Measurements from ENCODE around the gene SBK3. TPM values are rescaled to one million over a fixed set of nuclear protein-coding genes. Genes with fewer than 3 reads are reported as not detected.
"Not testable (repeated sequence)": the region's sequence is repeated elsewhere in the genome, so short reads cannot be mapped to it uniquely, and the experiment has no call there.

SBK3 gene
- total and polyA plus RNA-seq, 7 donors: 0.79 to 30.8 (median 7.9) TPM

DNA sequence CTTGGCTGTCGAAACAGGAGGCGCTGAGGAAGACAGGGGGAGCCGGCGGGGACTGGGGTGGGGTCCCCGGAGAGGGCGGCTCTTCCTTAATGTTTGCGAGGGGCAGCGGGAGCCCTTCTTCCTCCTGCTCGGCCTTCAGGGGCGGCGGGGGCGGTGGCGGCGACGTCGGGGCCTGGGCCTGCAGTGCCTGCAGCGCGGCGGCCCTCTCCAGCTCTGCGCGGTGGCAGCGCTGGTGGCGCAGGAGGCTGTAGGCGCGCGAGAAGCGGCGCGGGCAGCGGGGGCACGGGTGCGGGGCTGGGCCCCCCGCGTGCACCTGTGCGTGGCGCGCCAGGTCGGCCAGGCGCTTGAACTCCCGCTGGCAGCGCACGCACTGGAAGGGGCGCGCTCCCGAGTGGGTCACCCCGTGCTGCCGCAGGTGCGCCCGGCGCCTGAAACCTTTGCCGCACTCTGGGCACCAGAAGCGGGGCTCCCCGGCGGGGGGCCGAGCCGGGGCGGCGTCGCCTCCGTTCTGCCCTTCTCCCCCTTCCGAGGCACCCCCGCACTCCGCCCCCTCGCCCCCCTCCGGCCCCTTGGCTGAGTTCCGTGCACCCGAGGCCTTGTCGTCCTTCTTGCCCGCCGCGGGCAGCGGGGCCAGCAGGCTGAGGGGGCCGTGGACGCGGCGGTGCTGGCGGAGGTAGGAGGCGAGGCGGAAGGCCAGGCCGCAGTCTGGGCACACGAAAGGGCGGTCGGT, 32.9 kb upstream of the SBK3 start:
- intact Hi-C loops (cut with DNase I): no loop called here

DNA sequence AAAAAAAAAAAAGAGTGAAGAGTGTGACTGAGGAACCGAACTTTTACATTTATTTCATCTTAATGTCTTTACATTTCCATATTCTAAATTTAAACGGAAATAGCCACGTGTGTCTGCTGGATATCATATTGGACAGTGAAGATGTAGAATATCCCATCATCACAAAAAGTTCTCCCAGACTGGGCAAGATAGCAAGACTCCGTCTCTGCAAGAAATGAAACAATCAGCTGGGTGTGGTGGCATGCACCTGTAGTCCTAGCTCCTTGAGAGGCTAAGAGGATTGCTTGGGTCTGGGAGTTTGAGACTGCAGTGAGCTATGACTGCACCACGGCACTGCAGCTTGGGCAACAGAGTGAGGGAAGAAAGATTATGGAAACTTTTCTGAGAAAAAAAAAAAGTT, 31.4 kb upstream of the SBK3 start:
- Histone ChIP-seq H3K4me1 (peaks cover 2% of the 10 kb centered on the region), H3K27ac (no peak overlapping the region), H3K36me3 (ENCODE audit: insufficient read depth in 1 of 2, low read depth in 1 of 2) (peaks cover 5 to 31% of the 10 kb centered on the region in 2 donors), H3K4me3 (no peak overlapping the region), H3K9me3 (no peaks in the 10 kb centered on the region), H3K27me3 (ENCODE audit: insufficient read depth in 3 of 3, low read length in 2 of 3) (no peaks in the 10 kb centered on the region)
- WGBS, 3 donors: 86 to 94% (median 89%) methylated on average over 5 of the region's 5 CpGs
- DNase-seq (no peak), ATAC-seq (no peak)
- TF ChIP-seq, protein P1, sequence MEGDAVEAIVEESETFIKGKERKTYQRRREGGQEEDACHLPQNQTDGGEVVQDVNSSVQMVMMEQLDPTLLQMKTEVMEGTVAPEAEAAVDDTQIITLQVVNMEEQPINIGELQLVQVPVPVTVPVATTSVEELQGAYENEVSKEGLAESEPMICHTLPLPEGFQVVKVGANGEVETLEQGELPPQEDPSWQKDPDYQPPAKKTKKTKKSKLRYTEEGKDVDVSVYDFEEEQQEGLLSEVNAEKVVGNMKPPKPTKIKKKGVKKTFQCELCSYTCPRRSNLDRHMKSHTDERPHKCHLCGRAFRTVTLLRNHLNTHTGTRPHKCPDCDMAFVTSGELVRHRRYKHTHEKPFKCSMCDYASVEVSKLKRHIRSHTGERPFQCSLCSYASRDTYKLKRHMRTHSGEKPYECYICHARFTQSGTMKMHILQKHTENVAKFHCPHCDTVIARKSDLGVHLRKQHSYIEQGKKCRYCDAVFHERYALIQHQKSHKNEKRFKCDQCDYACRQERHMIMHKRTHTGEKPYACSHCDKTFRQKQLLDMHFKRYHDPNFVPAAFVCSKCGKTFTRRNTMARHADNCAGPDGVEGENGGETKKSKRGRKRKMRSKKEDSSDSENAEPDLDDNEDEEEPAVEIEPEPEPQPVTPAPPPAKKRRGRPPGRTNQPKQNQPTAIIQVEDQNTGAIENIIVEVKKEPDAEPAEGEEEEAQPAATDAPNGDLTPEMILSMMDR (IDR thresholded peaks at IDR 0.05): no peak
- intact Hi-C loops (cut with DNase I): no loop called here

More for the DNA sequence above, 32.9 kb upstream of the SBK3 start:
- H3K27me3 ChIP-seq (ENCODE audit: insufficient read depth in 3 of 3, low read length in 2 of 3): no peaks in the 10 kb centered on the region
- no peaks in the 10 kb centered on the region for H3K9me3 ChIP-seq
- DNase-seq: no peak
- H3K4me3 ChIP-seq: no peak overlapping the region
- H3K4me1 ChIP-seq: peaks cover 2% of the 10 kb centered on the region
- peaks cover 5 to 31% of the 10 kb centered on the region in 2 donors for H3K36me3 ChIP-seq (ENCODE audit: insufficient read depth in 1 of 2, low read depth in 1 of 2)
- no peak for ATAC-seq
- 94 to 97% (median 96%) methylated on average over 59 to 83 of the region's 83 CpGs for WGBS, 3 donors
- H3K27ac ChIP-seq: no peak overlapping the region
- TF ChIP-seq, protein P1 (IDR thresholded peaks at IDR 0.05): no peak

DNA sequence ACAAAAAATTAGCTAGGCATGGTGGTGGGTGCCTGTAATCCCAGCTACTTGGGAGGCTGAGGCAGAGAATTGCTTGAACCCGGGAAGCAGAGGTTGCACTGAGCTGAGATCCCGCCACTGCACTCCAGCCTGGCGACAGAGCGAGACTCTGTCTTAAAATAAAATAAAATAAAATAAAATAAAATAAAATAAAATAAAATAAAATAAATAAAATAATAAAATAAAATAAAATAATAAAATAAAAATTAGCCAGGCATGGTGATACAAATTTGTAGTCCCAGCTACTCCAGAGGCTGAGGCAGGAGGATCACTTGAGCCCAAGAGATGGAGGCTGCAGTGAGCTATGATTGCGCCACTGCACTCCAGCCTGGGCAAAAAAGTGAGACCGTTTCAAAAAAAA, 28.6 kb upstream of the SBK3 start:
- H3K9me3 ChIP-seq; H3K27ac ChIP-seq; ATAC-seq; H3K4me1 ChIP-seq; H3K4me3 ChIP-seq; intact Hi-C loops (cut with DNase I); H3K27me3 ChIP-seq (ENCODE audit: insufficient read depth in 3 of 3, low read length in 2 of 3): not testable (repeated sequence)
- 93 to 97% (median 94%) methylated on average over 6 of the region's 6 CpGs for WGBS, 3 donors
- peaks cover 5 to 26% of the 10 kb centered on the region in 2 donors for H3K36me3 ChIP-seq (ENCODE audit: insufficient read depth in 1 of 2, low read depth in 1 of 2)
- DNase-seq: peak in 1 of 2 donors; percentile 8

DNA sequence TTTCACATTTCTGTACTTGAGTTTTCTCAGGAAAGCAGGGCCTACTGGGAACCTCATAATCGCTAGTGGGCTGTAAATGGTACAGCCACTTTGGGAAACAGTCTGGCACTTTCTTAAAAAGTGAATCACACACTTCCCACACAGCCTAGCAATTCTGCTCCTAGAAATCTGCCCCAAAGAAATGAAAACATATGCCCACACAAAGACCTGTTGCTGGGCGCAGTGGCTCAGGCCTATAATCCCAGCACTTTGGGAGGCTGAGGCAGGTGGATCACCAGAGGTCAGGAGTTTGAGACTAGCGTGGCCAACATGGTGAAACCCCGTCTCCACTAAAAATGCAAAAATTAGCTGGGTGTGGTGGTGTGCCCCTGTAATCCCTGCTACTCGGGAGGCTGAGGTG, 24.1 kb upstream of the SBK3 start:
- H3K27me3 ChIP-seq (ENCODE audit: insufficient read depth in 3 of 3, low read length in 2 of 3); H3K4me1 ChIP-seq; H3K9me3 ChIP-seq; ATAC-seq; H3K36me3 ChIP-seq (ENCODE audit: insufficient read depth in 1 of 2, low read depth in 1 of 2); H3K27ac ChIP-seq; H3K4me3 ChIP-seq; intact Hi-C loops (cut with DNase I): not testable (repeated sequence)
- DNase-seq: peak in 1 of 2 donors; percentile 19
- WGBS, 3 donors: 90 to 95% (median 92%) methylated on average over 5 of the region's 5 CpGs

DNA sequence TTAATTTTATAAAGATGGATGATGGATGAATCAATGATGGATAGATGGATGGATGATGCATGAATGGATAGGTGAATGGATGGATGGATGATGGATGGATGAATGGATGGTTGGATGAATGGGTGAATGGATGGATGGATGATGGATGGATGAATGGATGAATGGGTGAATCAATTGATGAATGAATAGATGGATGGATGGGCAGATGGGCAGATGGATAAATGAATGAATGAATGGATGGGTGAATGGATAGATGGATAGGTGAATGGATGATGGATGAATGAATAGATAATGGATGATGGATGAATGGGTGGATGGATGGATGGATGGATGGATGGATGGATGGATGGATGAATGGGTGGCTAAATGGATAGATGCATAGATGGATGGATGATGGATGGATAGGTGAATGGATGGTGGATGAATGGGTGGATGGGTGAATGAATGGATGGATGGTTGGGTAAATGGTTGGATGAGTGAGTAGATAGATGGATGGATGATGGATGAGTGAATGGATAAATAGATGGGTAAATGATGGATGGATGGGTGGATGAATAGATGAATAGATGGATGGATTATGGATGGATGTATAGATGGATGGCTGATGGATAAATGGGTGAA, 22.5 kb upstream of the SBK3 start:
- intact Hi-C loops (cut with DNase I): no loop called here
- ATAC-seq (no peak), DNase-seq (no peak)
- TF ChIP-seq, protein P1 (IDR thresholded peaks at IDR 0.05): no peak
- Histone ChIP-seq H3K4me3 (no peak overlapping the region), H3K27me3 (ENCODE audit: insufficient read depth in 3 of 3, low read length in 2 of 3) (no peaks in the 10 kb centered on the region), H3K27ac (no peak overlapping the region), H3K4me1 (no peaks in the 10 kb centered on the region), H3K36me3 (ENCODE audit: insufficient read depth in 1 of 2, low read depth in 1 of 2) (no peaks in the 10 kb centered on the region), H3K9me3 (no peaks in the 10 kb centered on the region)

All from psoas muscle (tissue), 8 donors.